ENCODE measurements around the gene HSPG2.

Gene HSPG2

GRCh38 chr1:21849909-21850576, 87.1 kb downstream of the HSPG2 start:
- no peak for DNase-seq (ENCODE audit: low read depth in 2 of 3, low spot score in 1 of 3)

DNA sequence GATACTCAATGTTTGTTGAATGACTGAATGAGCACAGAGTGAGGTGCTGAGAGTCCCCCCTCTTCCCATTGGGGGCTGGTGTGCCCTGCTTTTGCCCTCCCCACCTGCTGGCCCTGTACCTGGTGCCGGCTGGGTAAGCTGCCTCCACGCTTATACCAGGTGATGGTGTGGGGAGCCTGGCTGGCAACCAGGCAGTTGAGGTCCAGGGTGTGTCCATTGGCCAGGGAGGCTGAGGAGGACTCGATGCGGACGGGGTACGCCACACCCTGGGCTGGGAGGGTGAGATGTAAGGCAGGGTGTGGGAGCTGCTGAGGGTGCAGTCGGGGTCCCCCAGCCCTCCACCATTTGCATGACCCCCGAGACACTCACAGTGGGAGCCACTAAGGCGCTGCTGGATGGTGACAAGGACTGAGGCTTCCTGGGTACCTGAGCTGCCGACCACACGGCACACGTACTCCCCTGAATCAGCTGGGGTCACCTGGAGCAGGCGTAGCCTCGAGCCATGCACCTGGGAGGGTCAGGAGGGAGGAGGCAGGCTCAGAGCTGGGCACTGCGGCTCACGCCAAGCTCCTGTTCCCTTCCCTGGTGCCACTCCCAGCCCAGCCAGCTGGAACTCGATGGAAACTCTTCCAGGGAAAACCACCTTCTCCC, 88.5 kb downstream of the HSPG2 start:
- DNase-seq (ENCODE audit: low read depth in 2 of 3, low spot score in 1 of 3), result no peak

DNA sequence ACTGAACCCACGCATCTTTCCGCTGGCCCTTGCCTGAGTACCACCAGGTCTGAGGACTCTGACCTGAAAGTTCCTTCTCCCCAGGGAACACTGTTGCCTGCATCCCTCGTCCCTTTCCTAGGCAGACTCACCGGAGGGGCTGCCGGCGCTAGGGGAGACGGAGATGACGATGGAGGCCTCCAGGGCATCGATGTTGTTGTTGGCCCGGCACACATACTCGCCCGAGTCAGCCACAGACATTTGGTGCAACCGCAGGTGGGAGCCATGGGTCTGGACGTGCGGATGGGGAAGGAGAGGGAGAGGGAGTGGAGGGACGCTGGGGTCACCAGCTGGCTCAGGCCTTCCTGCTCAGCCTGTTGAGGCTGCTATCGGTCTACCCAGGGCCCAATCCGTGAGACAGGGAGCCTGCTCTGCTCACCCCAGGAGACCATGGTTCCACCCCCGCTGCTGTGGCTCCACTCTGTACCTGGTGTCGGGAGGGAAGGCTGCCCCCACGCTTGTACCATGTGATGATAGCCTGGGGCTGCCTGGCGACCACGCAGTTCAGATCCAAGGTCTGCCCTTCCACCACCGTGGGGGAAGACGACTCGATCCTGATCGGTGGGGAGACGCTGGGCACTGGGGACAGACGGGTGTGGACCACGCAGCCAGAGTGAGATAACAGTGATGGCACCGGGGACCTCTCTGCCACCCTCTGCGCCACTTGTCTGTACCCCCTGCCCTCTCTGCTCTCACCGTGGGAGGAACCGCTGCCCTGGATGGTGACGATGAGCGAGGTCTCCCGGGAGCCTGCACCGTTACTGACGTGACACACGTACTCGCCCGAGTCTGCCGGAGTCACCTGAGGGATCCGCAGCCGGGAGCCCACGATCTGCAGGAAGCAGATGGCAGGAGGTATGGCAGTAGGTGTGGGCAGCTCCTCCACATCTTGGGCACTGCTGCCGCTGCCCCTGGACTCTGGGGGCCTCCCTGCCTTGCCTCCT, 89.6 kb downstream of the HSPG2 start:
- DNase-seq (ENCODE audit: low read depth in 2 of 3, low spot score in 1 of 3), result no peak

DNA sequence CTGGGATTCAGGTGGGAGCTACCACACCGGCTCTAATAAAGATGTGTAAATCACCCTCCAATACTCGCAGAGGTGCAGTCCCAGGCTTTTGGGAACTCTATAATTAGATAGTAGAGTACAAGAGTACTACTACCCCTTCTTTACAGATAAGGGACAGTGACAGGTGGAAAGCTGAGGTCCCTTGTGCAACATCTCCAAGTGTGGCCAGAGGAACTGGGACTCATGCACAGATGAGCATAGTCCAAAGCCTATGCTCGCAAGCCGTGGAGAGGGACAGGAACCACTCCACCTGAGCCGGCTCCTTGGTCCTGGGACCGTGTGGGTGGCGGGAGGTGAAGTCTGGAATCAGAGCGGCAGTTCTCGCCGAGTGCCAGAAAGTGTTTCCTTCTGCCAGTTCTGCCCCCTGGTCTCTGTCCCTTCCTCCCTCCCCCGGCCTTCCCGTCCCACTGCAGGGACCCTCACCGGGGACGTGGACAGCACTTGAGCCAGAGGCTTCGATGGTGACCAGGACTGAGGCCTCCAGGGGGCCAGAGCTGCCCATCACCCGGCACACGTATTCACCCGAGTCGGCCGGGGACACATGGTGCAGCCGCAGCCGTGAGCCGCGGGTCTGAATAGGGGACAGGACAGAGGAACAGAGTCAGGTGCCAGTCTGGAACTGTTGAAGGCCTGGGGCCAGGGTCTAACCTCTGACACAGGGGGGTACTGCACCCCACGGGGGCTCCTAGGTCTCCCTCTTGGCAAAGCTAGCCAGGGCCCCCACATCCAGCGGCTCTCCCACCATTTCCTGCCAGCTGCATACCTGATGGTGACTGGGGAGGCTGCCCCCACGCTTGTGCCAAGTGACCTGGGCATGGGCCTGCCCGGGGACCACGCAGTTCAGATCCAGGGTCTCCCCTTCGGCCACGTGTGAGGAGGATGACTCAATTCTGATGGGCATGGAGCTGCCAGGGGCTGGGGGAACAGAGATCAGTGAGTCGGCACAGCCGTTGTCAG, 91.2 kb downstream of the HSPG2 start:
- no peak for DNase-seq (ENCODE audit: low read depth in 2 of 3, low spot score in 1 of 3)

DNA sequence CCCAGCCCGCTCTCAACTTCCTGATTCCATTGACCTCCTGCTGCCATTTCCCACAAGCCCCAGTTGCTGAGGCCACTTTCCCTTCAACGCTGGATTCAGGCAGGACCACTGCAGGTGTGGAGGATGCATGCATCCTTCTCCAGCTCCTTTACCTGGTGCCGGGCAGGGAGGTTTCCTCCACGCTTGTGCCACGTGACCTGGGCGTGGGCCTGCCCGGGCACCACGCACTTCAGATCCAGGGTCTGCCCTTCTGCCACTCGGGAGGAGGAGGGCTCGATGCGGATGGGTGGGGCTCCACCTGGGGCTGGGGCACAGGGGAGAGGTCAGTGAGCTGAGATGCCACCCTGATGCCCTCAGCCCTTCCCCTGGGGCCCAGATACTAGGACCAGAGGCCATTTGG, 93.1 kb downstream of the HSPG2 start:
- DNase-seq (ENCODE audit: low read depth in 2 of 3, low spot score in 1 of 3), result no peak

GRCh38 chr1:21843208-21843607, 93.9 kb downstream of the HSPG2 start:
- no peak for DNase-seq (ENCODE audit: low read depth in 2 of 3, low spot score in 1 of 3)

- no peak for DNase-seq (ENCODE audit: low read depth in 2 of 3, low spot score in 1 of 3)
These were observed 94.4 kb downstream of the HSPG2 start for GRCh38 chr1:21842606-21843162.

GRCh38 chr1:21841852-21842466, 95.2 kb downstream of the HSPG2 start:
- DNase-seq (ENCODE audit: low read depth in 2 of 3, low spot score in 1 of 3), result no peak

DNA sequence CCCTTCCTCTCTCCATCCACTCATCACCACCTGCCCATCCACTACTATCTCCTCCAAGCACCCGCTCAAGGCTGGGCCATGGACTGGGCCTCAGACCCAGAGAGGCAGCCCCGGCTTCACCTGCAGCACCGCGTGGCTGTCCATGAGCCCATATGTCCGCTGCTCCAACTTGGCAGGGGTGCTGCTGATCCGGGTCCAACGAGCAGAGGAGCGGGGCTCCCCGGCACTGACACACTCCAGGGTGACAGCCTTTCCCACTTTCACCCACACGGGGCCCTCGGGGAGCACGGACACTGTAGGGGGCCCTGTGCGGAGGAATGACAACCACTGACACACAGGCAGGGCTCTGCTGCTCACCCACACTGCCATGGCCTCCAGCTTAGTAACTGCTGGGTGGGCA, 96.1 kb downstream of the HSPG2 start:
- no peak for DNase-seq (ENCODE audit: low read depth in 2 of 3, low spot score in 1 of 3)

- no peak for DNase-seq (ENCODE audit: low read depth in 2 of 3, low spot score in 1 of 3)
These were observed 97.6 kb downstream of the HSPG2 start for GRCh38 chr1:21839337-21840037.

DNA sequence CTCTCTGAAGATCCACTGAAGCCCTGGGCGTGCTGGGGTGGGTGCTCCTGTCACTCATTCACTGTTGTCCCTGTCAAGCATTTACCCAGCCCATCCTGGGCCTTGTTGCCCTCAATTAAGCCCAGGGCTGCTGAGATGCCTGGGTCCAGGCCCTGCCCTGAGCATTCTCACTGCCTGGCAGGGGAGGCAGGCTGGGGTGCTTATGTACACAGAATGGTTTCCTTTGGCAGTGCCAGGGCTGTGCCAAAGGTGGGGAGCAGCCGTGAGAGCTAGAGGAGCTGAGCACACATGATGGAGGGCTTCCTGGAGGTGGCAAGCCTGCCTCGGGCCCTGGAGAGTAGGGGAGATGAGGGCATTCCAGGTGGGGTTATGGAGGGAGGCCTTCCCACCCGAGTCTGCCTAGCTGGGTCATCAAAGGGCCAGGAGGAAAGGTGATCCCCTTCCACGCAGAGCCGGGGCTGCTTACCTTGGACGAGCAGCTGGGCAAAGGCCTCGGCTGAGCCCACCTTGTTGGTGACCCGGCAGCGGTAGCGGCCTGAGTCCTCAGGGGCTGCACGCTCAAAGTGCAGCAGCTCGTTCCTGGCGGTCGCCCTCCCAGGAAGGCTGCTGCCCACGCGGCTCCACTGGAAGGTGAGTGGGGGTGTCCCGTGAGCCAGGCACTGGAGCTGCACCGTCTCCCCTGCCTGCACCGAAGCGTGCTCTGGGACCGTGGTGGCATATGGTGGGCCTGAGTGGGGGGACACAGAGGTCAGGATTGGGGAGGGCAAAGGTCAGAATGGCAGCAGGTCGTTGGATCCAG, 98.6 kb downstream of the HSPG2 start:
- no peak for DNase-seq (ENCODE audit: low read depth in 2 of 3, low spot score in 1 of 3)

GRCh38 chr1:21837476-21837875, 99.6 kb downstream of the HSPG2 start:
- DNase-seq (ENCODE audit: low read depth in 2 of 3, low spot score in 1 of 3), result no peak

DNA sequence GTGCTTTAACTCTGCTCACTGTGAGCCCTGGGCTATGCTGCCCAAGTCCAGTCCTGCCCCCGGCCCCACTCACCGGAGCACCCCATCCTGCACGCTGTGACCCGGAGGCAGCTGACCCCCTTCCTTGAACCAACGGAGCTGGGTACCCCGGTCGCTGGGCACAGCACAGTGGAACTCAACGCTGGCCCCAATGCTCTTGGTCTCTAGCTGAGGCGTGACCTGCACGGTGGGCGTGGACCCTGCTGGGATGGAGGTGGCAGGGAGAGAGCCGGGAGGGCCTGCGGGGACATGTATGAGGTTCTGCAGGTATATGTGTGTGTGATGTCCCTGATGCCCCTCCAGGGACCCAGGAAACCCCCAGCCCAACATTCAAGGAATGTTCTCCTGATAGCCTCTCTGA, 100.4 kb downstream of the HSPG2 start:
- no peak for DNase-seq (ENCODE audit: low read depth in 2 of 3, low spot score in 1 of 3)

DNA sequence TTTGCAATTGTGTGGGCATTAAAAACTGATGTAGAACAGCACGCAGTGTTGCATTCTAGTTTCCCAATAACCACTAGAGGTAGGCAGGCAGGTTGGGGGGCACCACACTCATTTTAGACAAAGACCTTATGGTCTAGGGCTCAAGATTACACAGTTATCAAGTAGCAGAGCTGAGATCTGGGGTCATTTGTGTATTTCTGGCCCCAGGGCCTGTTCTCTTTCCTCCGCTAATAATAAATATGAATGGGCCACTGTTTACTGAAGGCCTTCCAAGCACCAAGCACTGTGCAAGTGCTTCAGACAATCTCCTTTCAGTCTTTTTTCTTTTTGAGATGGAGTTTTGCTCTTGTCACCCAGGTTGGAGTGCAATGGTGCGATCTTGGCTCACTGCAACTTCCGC, 101.1 kb downstream of the HSPG2 start:
- no peak for DNase-seq (ENCODE audit: low read depth in 2 of 3, low spot score in 1 of 3)

DNA sequence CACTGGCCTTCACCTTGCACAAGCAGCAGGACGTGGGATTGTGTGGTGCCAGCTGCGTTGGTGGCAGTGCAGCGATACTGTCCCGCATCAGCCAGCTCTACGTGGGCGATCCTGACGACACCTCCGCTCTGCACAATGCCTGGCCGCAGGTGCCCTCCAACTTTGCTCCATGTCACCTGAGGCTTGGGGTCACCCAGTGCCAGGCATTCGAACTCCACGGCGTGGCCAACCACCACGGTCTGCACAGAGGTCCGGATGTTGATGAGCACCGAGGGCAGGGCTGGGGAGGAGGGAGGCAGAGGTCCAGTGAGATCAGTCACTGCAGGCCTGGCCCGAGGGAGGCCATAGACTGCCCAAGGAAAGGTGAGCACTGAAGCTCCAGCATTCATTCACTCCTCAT, 102.4 kb downstream of the HSPG2 start:
- no peak for DNase-seq (ENCODE audit: low read depth in 2 of 3, low spot score in 1 of 3)

GRCh38 chr1:21834094-21834493, 103.0 kb downstream of the HSPG2 start:
- no peak for DNase-seq (ENCODE audit: low read depth in 2 of 3, low spot score in 1 of 3)

- DNase-seq (ENCODE audit: low read depth in 2 of 3, low spot score in 1 of 3), result no peak
These were observed 103.6 kb downstream of the HSPG2 start for GRCh38 chr1:21833392-21833976.

DNA sequence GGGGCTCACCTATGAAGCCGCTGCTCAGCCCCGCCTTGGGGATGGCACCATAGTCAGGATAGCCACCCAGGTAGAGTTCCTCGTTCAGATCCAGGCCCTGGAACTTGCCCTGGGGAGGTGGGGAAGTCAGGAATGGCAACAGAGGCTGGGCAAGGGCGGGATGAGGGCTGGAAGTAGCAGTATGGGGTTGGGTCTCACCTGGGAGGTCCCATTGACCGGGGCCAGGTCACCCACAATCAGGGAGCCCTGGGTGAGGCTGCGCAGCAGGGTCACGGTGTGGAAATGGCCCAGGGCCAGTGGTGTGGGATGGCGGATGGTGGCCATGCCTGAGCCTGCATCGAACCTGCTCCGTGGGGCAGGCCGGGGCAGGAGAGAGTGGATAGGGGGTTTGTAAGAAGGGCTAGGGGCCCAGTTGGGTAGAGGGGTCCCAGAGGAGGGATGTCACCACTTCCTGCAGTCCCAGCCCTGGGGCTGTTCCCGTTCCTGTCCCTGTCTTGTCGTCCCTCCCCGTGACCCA, 105.6 kb downstream of the HSPG2 start:
- no peak for DNase-seq (ENCODE audit: low read depth in 2 of 3, low spot score in 1 of 3)
